GM23338 (cell line): Measurements from ENCODE around the gene CCDC30. TPM values are rescaled to one million over a fixed set of nuclear protein-coding genes. Genes with fewer than 3 reads are reported as not detected.
A peak's percentile ranks its signal among the peaks of the same experiment; 100 is the strongest.

Source experiments
- ATAC-seq: fragments of 200-7000 bp; cut with Tn5 transposase; 3 replicates; pipeline ENCODE4 v1.9.1; 2020
- DNase-seq: peaks from one replicate; pipeline ENCODE4 v3.0.0-alpha.2; 2015; ENCODE audit warnings: low spot score
- H2AFZ ChIP-seq: fragments of 200-600 bp; sonication (generic); 2 replicates; pipeline ENCODE4 v1.8.0; 2016; ENCODE audit warnings: antibody characterized with exemption, mild to moderate bottlenecking, moderate library complexity
- H3F3A ChIP-seq: fragments of 200-600 bp; sonication (generic); replicated peaks from 2 replicates; pipeline ENCODE4 v1.8.0; 2017; ENCODE audit warnings: antibody characterized with exemption, mixed run types, low read depth
- H3K27ac ChIP-seq: fragments of 200-600 bp; sonication (generic); 2 replicates; pipeline ENCODE4 v1.6.1; 2016; ENCODE audit warnings: low read depth
- H3K27me3 ChIP-seq: fragments of 200-600 bp; sonication (generic); 2 replicates; pipeline ENCODE4 v1.8.0; 2016; ENCODE audit warnings: mild to moderate bottlenecking, mixed run types, moderate library complexity; ENCODE audit not compliant: insufficient read depth
- H3K36me3 ChIP-seq: fragments of 200-600 bp; sonication (generic); 2 replicates; pipeline ENCODE4 v1.8.0; 2016; ENCODE audit warnings: mild to moderate bottlenecking; ENCODE audit not compliant: insufficient read depth
- H3K4me1 ChIP-seq: fragments of 200-600 bp; sonication (generic); 2 replicates; pipeline ENCODE4 v1.8.0; 2016; ENCODE audit warnings: mild to moderate bottlenecking, moderate library complexity; ENCODE audit not compliant: insufficient read depth
- H3K4me2 ChIP-seq: fragments of 200-600 bp; sonication (generic); 2 replicates; pipeline ENCODE4 v1.7.1; 2017; ENCODE audit warnings: mixed run types
- H3K4me3 ChIP-seq: fragments of 200-600 bp; sonication (generic); 2 replicates; pipeline ENCODE4 v1.6.1; 2016; ENCODE audit warnings: mixed run types
- H3K79me2 ChIP-seq: fragments of 200-600 bp; sonication (generic); replicated peaks from 2 replicates; pipeline ENCODE4 v1.8.0; 2017; ENCODE audit warnings: mild to moderate bottlenecking; ENCODE audit not compliant: insufficient read depth
- H3K9me2 ChIP-seq: fragments of 200-600 bp; sonication (generic); 2 replicates; pipeline ENCODE4 v1.8.0; 2017; ENCODE audit not compliant: insufficient read depth
- H4K20me1 ChIP-seq: fragments of 200-600 bp; sonication (generic); replicated peaks from 2 replicates; pipeline ENCODE4 v1.8.0; 2017; ENCODE audit warnings: mild to moderate bottlenecking; ENCODE audit not compliant: insufficient read depth
- H3K27ac Mint-ChIP-seq: 2 replicates; pipeline ENCODE4 v1.8.0; 2020; ENCODE audit warnings: inconsistent platforms, mild to moderate bottlenecking, moderate library complexity, mixed read lengths
- H3K27me3 Mint-ChIP-seq: 3 replicates; pipeline ENCODE4 v1.8.0; 2022; ENCODE audit warnings: low read depth, mild to moderate bottlenecking, moderate library complexity, mixed read lengths, inconsistent platforms; ENCODE audit not compliant: insufficient read depth, poor library complexity
- H3K36me3 Mint-ChIP-seq: 3 replicates; pipeline ENCODE4 v1.8.0; 2021; ENCODE audit warnings: low read depth, mild to moderate bottlenecking, inconsistent platforms, moderate library complexity, mixed read lengths
- H3K4me1 Mint-ChIP-seq: 3 replicates; pipeline ENCODE4 v1.8.0; 2020; ENCODE audit warnings: mild to moderate bottlenecking, inconsistent platforms, mixed read lengths
- H3K4me3 Mint-ChIP-seq: 3 replicates; pipeline ENCODE4 v1.8.0; 2021; ENCODE audit warnings: moderate library complexity, mild to moderate bottlenecking, inconsistent platforms, mixed read lengths
- H3K9me3 Mint-ChIP-seq: 3 replicates; pipeline ENCODE4 v1.8.0; 2020; ENCODE audit warnings: moderate library complexity, mild to moderate bottlenecking, inconsistent platforms, mixed read lengths
- CREB1 ChIP-seq: fragments of 250-450 bp; sonication (Bioruptor Pico); IDR thresholded peaks from 2 replicates; pipeline ENCODE4 v1.5.0; 2020; ENCODE audit warnings: low read depth, mild to moderate bottlenecking, moderate library complexity
- EZH2phosphoT487 ChIP-seq: fragments of 200-600 bp; sonication (generic); IDR thresholded peaks from one replicate; pipeline ENCODE4 v1.8.1; 2018; ENCODE audit warnings: antibody characterized with exemption; ENCODE audit not compliant: unreplicated experiment
- STAT1 ChIP-seq: IDR thresholded peaks from one replicate; pipeline ENCODE4 v1.6.1; 2016; ENCODE audit warnings: antibody characterized with exemption; ENCODE audit not compliant: unreplicated experiment
- polyA plus RNA-seq: library from polyadenylated mRNA; unstranded; fragments of >200 nt; fragmentation: Nextera tagmentation; extraction: Ambion mirVana; gene quantifications from 2 replicates; pipeline ENCODE4 v1.2.1, GENCODE V29; 2016
- total RNA-seq: library from RNA; depleted of rRNA; stranded (reverse); fragments of >200 nt; shearing (Covaris generic); gene quantifications from 2 replicates; pipeline ENCODE4 v1.2.3, GENCODE V29; 2014
- TF ChIP-seq, protein P1 (sequence below): IDR thresholded peaks from one replicate; pipeline ENCODE4 v1.6.1; 2018; ENCODE audit warnings: antibody characterized with exemption; ENCODE audit not compliant: unreplicated experiment
- TF ChIP-seq, protein P2 (sequence below): fragments of 250-450 bp; sonication (Bioruptor Pico); IDR thresholded peaks from 2 replicates; pipeline ENCODE4 v1.5.0; 2020; ENCODE audit warnings: mild to moderate bottlenecking, moderate library complexity
- TF ChIP-seq, protein P3 (sequence below), 2 experiments: fragments of 200-600 bp in 1 of 2; sonication (generic) in 1 of 2; conservative IDR thresholded peaks; 2 replicates each; pipeline versions ENCODE4 v1.5.1 to v1.6.1; 2016 to 2017; ENCODE audit warnings: antibody characterized with exemption in 2 of 2, low read depth in 2 of 2, mild to moderate bottlenecking in 2 of 2, moderate library complexity in 1 of 2

Gene CCDC30
- total and polyA plus RNA-seq, 2 experiments from 2014 or later: 0.56 to 1.8 TPM

DNA sequence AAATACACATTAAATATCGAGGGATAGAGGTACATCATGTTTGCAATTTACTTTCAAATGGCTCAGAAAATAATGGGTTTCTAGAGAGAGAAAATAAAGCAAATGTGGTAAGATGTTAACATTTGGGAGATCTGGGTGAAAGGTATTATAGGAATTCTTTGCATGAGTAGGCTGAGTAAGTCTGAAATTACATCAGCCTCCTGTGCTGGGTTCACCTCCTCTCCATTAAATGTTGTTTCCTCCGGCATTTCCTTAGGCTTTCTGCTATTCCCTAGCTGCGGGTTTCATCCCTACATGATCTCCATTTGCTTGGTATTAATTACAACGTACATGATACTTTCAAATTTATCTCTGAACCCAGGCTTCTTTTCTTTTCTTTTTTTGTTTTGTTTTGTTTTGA is 38.9 kb upstream of the CCDC30 start:
- H3K4me3 ChIP-seq: no peak overlapping the region
- TF ChIP-seq, protein P1, sequence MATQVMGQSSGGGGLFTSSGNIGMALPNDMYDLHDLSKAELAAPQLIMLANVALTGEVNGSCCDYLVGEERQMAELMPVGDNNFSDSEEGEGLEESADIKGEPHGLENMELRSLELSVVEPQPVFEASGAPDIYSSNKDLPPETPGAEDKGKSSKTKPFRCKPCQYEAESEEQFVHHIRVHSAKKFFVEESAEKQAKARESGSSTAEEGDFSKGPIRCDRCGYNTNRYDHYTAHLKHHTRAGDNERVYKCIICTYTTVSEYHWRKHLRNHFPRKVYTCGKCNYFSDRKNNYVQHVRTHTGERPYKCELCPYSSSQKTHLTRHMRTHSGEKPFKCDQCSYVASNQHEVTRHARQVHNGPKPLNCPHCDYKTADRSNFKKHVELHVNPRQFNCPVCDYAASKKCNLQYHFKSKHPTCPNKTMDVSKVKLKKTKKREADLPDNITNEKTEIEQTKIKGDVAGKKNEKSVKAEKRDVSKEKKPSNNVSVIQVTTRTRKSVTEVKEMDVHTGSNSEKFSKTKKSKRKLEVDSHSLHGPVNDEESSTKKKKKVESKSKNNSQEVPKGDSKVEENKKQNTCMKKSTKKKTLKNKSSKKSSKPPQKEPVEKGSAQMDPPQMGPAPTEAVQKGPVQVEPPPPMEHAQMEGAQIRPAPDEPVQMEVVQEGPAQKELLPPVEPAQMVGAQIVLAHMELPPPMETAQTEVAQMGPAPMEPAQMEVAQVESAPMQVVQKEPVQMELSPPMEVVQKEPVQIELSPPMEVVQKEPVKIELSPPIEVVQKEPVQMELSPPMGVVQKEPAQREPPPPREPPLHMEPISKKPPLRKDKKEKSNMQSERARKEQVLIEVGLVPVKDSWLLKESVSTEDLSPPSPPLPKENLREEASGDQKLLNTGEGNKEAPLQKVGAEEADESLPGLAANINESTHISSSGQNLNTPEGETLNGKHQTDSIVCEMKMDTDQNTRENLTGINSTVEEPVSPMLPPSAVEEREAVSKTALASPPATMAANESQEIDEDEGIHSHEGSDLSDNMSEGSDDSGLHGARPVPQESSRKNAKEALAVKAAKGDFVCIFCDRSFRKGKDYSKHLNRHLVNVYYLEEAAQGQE: no peak
- no peaks in the 10 kb centered on the region for H3F3A ChIP-seq
- no peaks in the 10 kb centered on the region for H3K36me3 Mint-ChIP-seq
- peaks cover 7% of the 10 kb centered on the region for H3K4me1 ChIP-seq
- H3K27ac ChIP-seq: no peak overlapping the region
- H3K9me3 Mint-ChIP-seq: no peaks in the 10 kb centered on the region
- no peak overlapping the region for H2AFZ ChIP-seq
- ATAC-seq (no peak), DNase-seq (no peak)
- no peak overlapping the region for H3K4me3 Mint-ChIP-seq
- H3K27me3 ChIP-seq: no peaks in the 10 kb centered on the region
- peaks cover 28% of the 10 kb centered on the region for H3K4me1 Mint-ChIP-seq
- no peaks in the 10 kb centered on the region for H3K9me2 ChIP-seq
- no peaks in the 10 kb centered on the region for H4K20me1 ChIP-seq
- no peak overlapping the region for H3K4me2 ChIP-seq
- peaks cover 7% of the 10 kb centered on the region for H3K27me3 Mint-ChIP-seq
- no peaks in the 10 kb centered on the region for H3K79me2 ChIP-seq
- no peak overlapping the region for H3K27ac Mint-ChIP-seq
- H3K36me3 ChIP-seq: no peaks in the 10 kb centered on the region

DNA sequence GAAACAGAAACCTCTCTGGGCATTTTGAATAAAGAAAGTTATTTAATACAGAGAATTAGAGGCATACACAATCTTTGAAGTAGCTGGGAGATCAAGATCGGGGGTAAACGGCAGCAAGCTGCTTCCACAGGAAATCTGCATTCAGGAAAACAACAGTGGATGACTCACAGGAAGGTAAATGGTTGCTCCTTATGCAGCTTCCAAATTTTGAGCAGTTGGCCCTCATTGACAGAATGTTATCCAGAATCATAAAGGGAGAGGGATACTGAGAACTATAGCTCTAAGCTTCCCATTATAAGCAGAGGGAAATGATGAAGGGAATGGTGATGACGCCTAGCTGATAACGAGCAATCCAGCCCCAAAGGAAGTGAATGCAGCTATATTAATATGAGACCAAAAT is 35.8 kb upstream of the CCDC30 start:
- no peaks in the 10 kb centered on the region for H3K36me3 ChIP-seq
- DNase-seq (no peak), ATAC-seq (no peak)
- no peaks in the 10 kb centered on the region for H3K27me3 ChIP-seq
- Mint-ChIP-seq H3K27ac (peak overlapping the region; percentile 12; the same call in 1 of the 2 replicates), H3K9me3 (no peaks in the 10 kb centered on the region), H3K4me1 (peaks cover 8% of the 10 kb centered on the region), H3K27me3 (no peaks in the 10 kb centered on the region), H3K36me3 (no peaks in the 10 kb centered on the region), H3K4me3 (no peak overlapping the region)
- H3K4me3 ChIP-seq: no peak overlapping the region
- H3K4me1 ChIP-seq: no peaks in the 10 kb centered on the region; the same call in 1 of the 2 replicates
- no peak overlapping the region for H2AFZ ChIP-seq
- H3K79me2 ChIP-seq: no peaks in the 10 kb centered on the region
- H3K9me2 ChIP-seq: no peaks in the 10 kb centered on the region
- no peaks in the 10 kb centered on the region for H4K20me1 ChIP-seq
- no peak overlapping the region for H3K4me2 ChIP-seq
- H3K27ac ChIP-seq: no peak overlapping the region
- no peaks in the 10 kb centered on the region for H3F3A ChIP-seq
- TF ChIP-seq, protein P2, sequence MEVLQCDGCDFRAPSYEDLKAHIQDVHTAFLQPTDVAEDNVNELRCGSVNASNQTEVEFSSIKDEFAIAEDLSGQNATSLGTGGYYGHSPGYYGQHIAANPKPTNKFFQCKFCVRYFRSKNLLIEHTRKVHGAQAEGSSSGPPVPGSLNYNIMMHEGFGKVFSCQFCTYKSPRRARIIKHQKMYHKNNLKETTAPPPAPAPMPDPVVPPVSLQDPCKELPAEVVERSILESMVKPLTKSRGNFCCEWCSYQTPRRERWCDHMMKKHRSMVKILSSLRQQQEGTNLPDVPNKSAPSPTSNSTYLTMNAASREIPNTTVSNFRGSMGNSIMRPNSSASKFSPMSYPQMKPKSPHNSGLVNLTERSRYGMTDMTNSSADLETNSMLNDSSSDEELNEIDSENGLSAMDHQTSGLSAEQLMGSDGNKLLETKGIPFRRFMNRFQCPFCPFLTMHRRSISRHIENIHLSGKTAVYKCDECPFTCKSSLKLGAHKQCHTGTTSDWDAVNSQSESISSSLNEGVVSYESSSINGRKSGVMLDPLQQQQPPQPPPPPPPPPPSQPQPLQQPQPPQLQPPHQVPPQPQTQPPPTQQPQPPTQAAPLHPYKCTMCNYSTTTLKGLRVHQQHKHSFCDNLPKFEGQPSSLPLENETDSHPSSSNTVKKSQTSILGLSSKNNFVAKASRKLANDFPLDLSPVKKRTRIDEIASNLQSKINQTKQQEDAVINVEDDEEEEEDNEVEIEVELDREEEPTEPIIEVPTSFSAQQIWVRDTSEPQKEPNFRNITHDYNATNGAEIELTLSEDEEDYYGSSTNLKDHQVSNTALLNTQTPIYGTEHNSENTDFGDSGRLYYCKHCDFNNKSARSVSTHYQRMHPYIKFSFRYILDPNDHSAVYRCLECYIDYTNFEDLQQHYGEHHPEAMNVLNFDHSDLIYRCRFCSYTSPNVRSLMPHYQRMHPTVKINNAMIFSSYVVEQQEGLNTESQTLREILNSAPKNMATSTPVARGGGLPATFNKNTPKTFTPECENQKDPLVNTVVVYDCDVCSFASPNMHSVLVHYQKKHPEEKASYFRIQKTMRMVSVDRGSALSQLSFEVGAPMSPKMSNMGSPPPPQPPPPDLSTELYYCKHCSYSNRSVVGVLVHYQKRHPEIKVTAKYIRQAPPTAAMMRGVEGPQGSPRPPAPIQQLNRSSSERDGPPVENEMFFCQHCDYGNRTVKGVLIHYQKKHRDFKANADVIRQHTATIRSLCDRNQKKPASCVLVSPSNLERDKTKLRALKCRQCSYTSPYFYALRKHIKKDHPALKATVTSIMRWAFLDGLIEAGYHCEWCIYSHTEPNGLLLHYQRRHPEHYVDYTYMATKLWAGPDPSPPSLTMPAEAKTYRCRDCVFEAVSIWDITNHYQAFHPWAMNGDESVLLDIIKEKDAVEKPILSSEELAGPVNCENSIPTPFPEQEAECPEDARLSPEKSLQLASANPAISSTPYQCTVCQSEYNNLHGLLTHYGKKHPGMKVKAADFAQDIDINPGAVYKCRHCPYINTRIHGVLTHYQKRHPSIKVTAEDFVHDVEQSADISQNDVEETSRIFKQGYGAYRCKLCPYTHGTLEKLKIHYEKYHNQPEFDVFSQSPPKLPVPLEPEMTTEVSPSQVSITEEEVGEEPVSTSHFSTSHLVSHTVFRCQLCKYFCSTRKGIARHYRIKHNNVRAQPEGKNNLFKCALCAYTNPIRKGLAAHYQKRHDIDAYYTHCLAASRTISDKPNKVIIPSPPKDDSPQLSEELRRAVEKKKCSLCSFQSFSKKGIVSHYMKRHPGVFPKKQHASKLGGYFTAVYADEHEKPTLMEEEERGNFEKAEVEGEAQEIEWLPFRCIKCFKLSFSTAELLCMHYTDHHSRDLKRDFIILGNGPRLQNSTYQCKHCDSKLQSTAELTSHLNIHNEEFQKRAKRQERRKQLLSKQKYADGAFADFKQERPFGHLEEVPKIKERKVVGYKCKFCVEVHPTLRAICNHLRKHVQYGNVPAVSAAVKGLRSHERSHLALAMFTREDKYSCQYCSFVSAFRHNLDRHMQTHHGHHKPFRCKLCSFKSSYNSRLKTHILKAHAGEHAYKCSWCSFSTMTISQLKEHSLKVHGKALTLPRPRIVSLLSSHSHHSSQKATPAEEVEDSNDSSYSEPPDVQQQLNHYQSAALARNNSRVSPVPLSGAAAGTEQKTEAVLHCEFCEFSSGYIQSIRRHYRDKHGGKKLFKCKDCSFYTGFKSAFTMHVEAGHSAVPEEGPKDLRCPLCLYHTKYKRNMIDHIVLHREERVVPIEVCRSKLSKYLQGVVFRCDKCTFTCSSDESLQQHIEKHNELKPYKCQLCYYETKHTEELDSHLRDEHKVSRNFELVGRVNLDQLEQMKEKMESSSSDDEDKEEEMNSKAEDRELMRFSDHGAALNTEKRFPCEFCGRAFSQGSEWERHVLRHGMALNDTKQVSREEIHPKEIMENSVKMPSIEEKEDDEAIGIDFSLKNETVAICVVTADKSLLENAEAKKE (CRISPR knock-in tag): no peak
- no peak for TF ChIP-seq STAT1
- TF ChIP-seq, protein P3, sequence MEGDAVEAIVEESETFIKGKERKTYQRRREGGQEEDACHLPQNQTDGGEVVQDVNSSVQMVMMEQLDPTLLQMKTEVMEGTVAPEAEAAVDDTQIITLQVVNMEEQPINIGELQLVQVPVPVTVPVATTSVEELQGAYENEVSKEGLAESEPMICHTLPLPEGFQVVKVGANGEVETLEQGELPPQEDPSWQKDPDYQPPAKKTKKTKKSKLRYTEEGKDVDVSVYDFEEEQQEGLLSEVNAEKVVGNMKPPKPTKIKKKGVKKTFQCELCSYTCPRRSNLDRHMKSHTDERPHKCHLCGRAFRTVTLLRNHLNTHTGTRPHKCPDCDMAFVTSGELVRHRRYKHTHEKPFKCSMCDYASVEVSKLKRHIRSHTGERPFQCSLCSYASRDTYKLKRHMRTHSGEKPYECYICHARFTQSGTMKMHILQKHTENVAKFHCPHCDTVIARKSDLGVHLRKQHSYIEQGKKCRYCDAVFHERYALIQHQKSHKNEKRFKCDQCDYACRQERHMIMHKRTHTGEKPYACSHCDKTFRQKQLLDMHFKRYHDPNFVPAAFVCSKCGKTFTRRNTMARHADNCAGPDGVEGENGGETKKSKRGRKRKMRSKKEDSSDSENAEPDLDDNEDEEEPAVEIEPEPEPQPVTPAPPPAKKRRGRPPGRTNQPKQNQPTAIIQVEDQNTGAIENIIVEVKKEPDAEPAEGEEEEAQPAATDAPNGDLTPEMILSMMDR (conservative IDR thresholded peaks at IDR 0.05; ENCODE audit: low read depth in 2 of 2): no peak
- TF ChIP-seq, protein P1: no peak
- no peak for TF ChIP-seq CREB1 (CRISPR knock-in tag)
- TF ChIP-seq EZH2phosphoT487: no peak
